Neural progenitor cell (in vitro differentiated cells): Measurements from ENCODE around the gene TANK.

ENCODE experiments used
- EZH2 ChIP-seq: fragments of 200-600 bp; sonication (generic); IDR thresholded peaks from 2 replicates; pipeline ENCODE4 v1.6.1; 2017; ENCODE audit warnings: antibody characterized with exemption, mild to moderate bottlenecking, moderate library complexity
- EZH2phosphoT487 ChIP-seq: fragments of 200-600 bp; sonication (generic); IDR thresholded peaks from 2 replicates; pipeline ENCODE4 v1.6.1; 2017; ENCODE audit warnings: antibody characterized with exemption

DNA sequence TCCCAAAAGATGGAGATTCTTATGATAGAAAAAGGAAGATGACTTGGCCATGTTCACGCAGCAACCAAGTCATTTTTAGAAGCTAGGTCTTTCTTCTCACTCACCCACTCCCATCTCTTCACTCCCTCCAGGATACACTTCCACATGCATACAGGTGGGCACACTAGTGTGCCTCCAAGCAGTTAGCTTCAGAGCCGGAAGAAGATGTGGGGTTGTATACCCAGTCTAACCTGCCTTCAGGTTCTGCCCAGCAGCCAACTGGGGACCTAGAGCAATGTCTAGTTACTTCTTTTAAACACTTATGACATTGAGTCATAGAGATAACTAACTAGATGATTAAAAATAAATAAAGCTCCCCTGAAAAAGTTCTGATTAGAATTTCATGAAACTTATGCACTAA, 21.8 kb upstream of the TANK start:
- TF ChIP-seq EZH2 = no peak
- no peak for TF ChIP-seq EZH2phosphoT487
